Testis (tissue), 3 donors: ENCODE measurements around the gene EFCAB14. TPM values are rescaled to one million over a fixed set of nuclear protein-coding genes. Genes with fewer than 3 reads are reported as not detected.

Experiments
- DNase-seq: peaks from one replicate; pipeline ENCODE4 v3.0.0-alpha.2; 2019
- H3K27ac ChIP-seq, 2 donors: fragments of 200-600 bp; sonication (generic); one replicate each; pipeline ENCODE4 v1.5.1; 2019
- H3K27me3 ChIP-seq: fragments of 200-600 bp; sonication (generic); one replicate; pipeline ENCODE4 v1.5.1; 2019
- H3K36me3 ChIP-seq: fragments of 200-600 bp; sonication (generic); one replicate; pipeline ENCODE4 v1.5.1; 2017; ENCODE audit warnings: low read depth; ENCODE audit errors: missing control alignments
- H3K4me1 ChIP-seq: fragments of 200-600 bp; sonication (generic); one replicate; pipeline ENCODE4 v1.5.1; 2019
- H3K4me3 ChIP-seq, 2 donors: fragments of 200-600 bp; sonication (generic); one replicate each; pipeline ENCODE4 v1.5.1; 2017 to 2019
- H3K9me3 ChIP-seq: fragments of 200-600 bp; sonication (generic); one replicate; pipeline ENCODE4 v1.5.1; 2017
- CTCF ChIP-seq, 3 experiments: fragments of 450-650 bp in 2 of 3; fragments of 200-600 bp in 1 of 3; sonication (generic) in 1 of 3; IDR thresholded peaks; one replicate each; pipeline ENCODE4 v1.5.1; 2016 to 2019; ENCODE audit warnings: antibody characterized with exemption in 3 of 3, mild to moderate bottlenecking in 2 of 3, moderate library complexity in 1 of 3
- POLR2A ChIP-seq: fragments of 450-650 bp; IDR thresholded peaks from one replicate; pipeline ENCODE4 v1.6.1; 2017; ENCODE audit warnings: antibody characterized with exemption, mild to moderate bottlenecking, moderate library complexity
- WGBS, 2 donors: methylation state at CpG; one replicate each; pipeline ENCODE4 v1.1.5; 2018; 5-methylcytosine and 5-hydroxymethylcytosine counted together
- intact Hi-C: fragments of 100-400 bp; cut with DNase I; formaldehyde crosslinking; loops from one replicate; pipeline ENCODE4 v1.15.1; 2023; ENCODE audit warnings: low total_unique reads
- polyA plus RNA-seq: library from polyadenylated mRNA; stranded (reverse); fragments of 350-450 nt; fragmentation: Illumina TruSeq; extraction: RNeasy Lipid Tissue Mini Kit (QIAGEN cat#74804); gene quantifications from one replicate; pipeline ENCODE4 v1.2.3, GENCODE V29; 2014; ENCODE audit warnings: low read depth, low replicate concordance; ENCODE audit not compliant: insufficient read depth
- total RNA-seq, 2 donors: library from RNA; depleted of rRNA; stranded (reverse); fragments of >200 nt; gene quantifications; one replicate each; pipeline ENCODE4 v1.2.3, GENCODE V29; 2016

The EFCAB14 gene
- total and polyA plus RNA-seq, 3 donors from 2014 or later, result 76.6 to 94.0 (median 77.8) TPM

GRCh38 chr1:46692811-46693770 lies 25.8 kb downstream of the EFCAB14 start:
- Histone ChIP-seq H3K27ac (peak overlapping the region in 1 of 2 donors; percentile 13), H3K4me1 (peaks cover 21% of the 10 kb centered on the region), H3K36me3 (no peaks in the 10 kb centered on the region), H3K9me3 (no peaks in the 10 kb centered on the region), H3K27me3 (no peaks in the 10 kb centered on the region), H3K4me3 (no peak overlapping the region)
- DNase-seq, result no peak
- intact Hi-C loops, result no loop called here
- WGBS, 2 donors, result 35 to 60% methylated on average over 3 of the region's 3 CpGs
- no peak for TF ChIP-seq POLR2A

- intact Hi-C loops, result no loop called here
- peak; percentile 53 for DNase-seq
- no peak overlapping the region for H3K27ac ChIP-seq
These were observed 26.7 kb downstream of the EFCAB14 start for GRCh38 chr1:46691997-46692790.

GRCh38 chr1:46690931-46691421 lies 27.9 kb downstream of the EFCAB14 start:
- Histone ChIP-seq H3K9me3 (no peaks in the 10 kb centered on the region), H3K4me3 (no peak overlapping the region), H3K27me3 (no peaks in the 10 kb centered on the region), H3K36me3 (no peaks in the 10 kb centered on the region), H3K4me1 (peaks cover 21% of the 10 kb centered on the region), H3K27ac (no peak overlapping the region)
- intact Hi-C loops, result no loop called here
- no peak for DNase-seq
- WGBS, 2 donors, result 87 to 95% methylated on average over 2 of the region's 2 CpGs
- TF ChIP-seq CTCF (IDR thresholded peaks at IDR 0.05) (no peak), POLR2A (no peak)

More at GRCh38 chr1:46691997-46692790, 26.7 kb downstream of the EFCAB14 start:
- H3K4me3 ChIP-seq, result no peak overlapping the region
- 64 to 76% methylated on average over 6 of the region's 6 CpGs for WGBS, 2 donors
- TF ChIP-seq CTCF (IDR thresholded peaks at IDR 0.05) (no peak), POLR2A (no peak)
- no peaks in the 10 kb centered on the region for H3K9me3 ChIP-seq
- H3K36me3 ChIP-seq, result no peaks in the 10 kb centered on the region
- H3K27me3 ChIP-seq, result no peaks in the 10 kb centered on the region
- H3K4me1 ChIP-seq, result peaks cover 21% of the 10 kb centered on the region

- WGBS, 2 donors, result 69 to 87% methylated on average over 1 of the region's 1 CpG
- intact Hi-C loops, result no loop called here
- Histone ChIP-seq H3K27ac (peak overlapping the region in 1 of 2 donors; percentile 2), H3K9me3 (no peaks in the 10 kb centered on the region), H3K4me3 (no peak overlapping the region), H3K36me3 (no peaks in the 10 kb centered on the region), H3K27me3 (no peaks in the 10 kb centered on the region), H3K4me1 (peaks cover 21% of the 10 kb centered on the region)
- TF ChIP-seq POLR2A, result no peak
- TF ChIP-seq CTCF (IDR thresholded peaks at IDR 0.05), result no peak
- DNase-seq, result no peak
These were observed 29.0 kb downstream of the EFCAB14 start for GRCh38 chr1:46689897-46690296.

GRCh38 chr1:46689356-46689755 lies 29.6 kb downstream of the EFCAB14 start:
- no peaks in the 10 kb centered on the region for H3K9me3 ChIP-seq
- peaks cover 21% of the 10 kb centered on the region for H3K4me1 ChIP-seq
- intact Hi-C loops, result no loop called here
- WGBS, 2 donors, result 69 to 75% methylated on average over 2 of the region's 2 CpGs
- no peaks in the 10 kb centered on the region for H3K27me3 ChIP-seq
- no peak overlapping the region for H3K27ac ChIP-seq
- no peaks in the 10 kb centered on the region for H3K36me3 ChIP-seq
- no peak overlapping the region for H3K4me3 ChIP-seq
- TF ChIP-seq CTCF (IDR thresholded peaks at IDR 0.05), result no peak
- no peak for TF ChIP-seq POLR2A
- DNase-seq, result no peak
